ENCODE data around the gene CALHM1.

The CALHM1 gene

GRCh38 chr10:103448746-103449145, 10.0 kb downstream of the CALHM1 start:
- TF ChIP-seq CTCF (IDR thresholded peaks at IDR 0.05; ENCODE audit: insufficient read depth, low read length, missing control alignments), result no peak
- CTCF ChIA-PET, result interaction anchor here (0.6 to 6.8 kb wide), 2 partner anchors 36 to 200 kb away, joined by 3 to 84 read pairs; no protein-coding TSS in a partner anchor
- H3K4me3 ChIP-seq (ENCODE audit: low read depth, low read length), result no peak overlapping the region
- POLR2A ChIA-PET, result no interaction called here
- DNase-seq (ENCODE audit: low read depth, low spot score), result peak; percentile 47

- ChIA-PET CTCF (interaction anchor here (0.6 to 1.0 kb wide), 3 partner anchors 28 to 38 kb away, joined by 3 to 4 read pairs (median 3); no protein-coding TSS in a partner anchor), POLR2A (no interaction called here)
- DNase-seq (ENCODE audit: low read depth, low spot score), result no peak
- H3K4me3 ChIP-seq (ENCODE audit: low read depth, low read length), result no peak overlapping the region
- TF ChIP-seq CTCF (IDR thresholded peaks at IDR 0.05; ENCODE audit: insufficient read depth, low read length, missing control alignments), result no peak
Observed at GRCh38 chr10:103447187-103447586, 11.5 kb downstream of the CALHM1 start.

- CTCF ChIA-PET, result interaction anchor here (1.4 to 5.0 kb wide), 3 partner anchors 29 to 37 kb away, joined by 3 to 18 read pairs (median 7); no protein-coding TSS in a partner anchor
- no peak overlapping the region for H3K4me3 ChIP-seq (ENCODE audit: low read depth, low read length)
- DNase-seq (ENCODE audit: low read depth, low spot score), result no peak
- no peak for TF ChIP-seq CTCF (IDR thresholded peaks at IDR 0.05; ENCODE audit: insufficient read depth, low read length, missing control alignments)
- POLR2A ChIA-PET, result no interaction called here
Observed at GRCh38 chr10:103445767-103446567, 12.7 kb downstream of the CALHM1 start.

GRCh38 chr10:103445366-103445765, 13.3 kb downstream of the CALHM1 start:
- DNase-seq (ENCODE audit: low read depth, low spot score), result no peak
- POLR2A ChIA-PET, result no interaction called here
- H3K4me3 ChIP-seq (ENCODE audit: low read depth, low read length), result no peak overlapping the region
- CTCF ChIA-PET, result interaction anchor here (1.4 to 5.0 kb wide), 3 partner anchors 29 to 37 kb away, joined by 3 to 18 read pairs (median 7); no protein-coding TSS in a partner anchor
- no peak for TF ChIP-seq CTCF (IDR thresholded peaks at IDR 0.05; ENCODE audit: insufficient read depth, low read length, missing control alignments)

- POLR2A ChIA-PET, result interaction anchor here (1.1 kb wide), 1 partner anchor 75 kb away, joined by 3 read pairs; no protein-coding TSS in a partner anchor
- no peak for TF ChIP-seq CTCF (IDR thresholded peaks at IDR 0.05; ENCODE audit: insufficient read depth, low read length, missing control alignments)
- DNase-seq (ENCODE audit: low read depth, low spot score), result no peak
- no peak overlapping the region for H3K4me3 ChIP-seq (ENCODE audit: low read depth, low read length)
- CTCF ChIA-PET, result interaction anchor here (1.1 to 5.0 kb wide), 2 partner anchors 28 to 41 kb away, joined by 3 to 18 read pairs; no protein-coding TSS in a partner anchor
Observed at GRCh38 chr10:103444478-103444877, 14.2 kb downstream of the CALHM1 start.

- ChIA-PET POLR2A (no interaction called here), CTCF (interaction anchor here (1.1 to 5.0 kb wide), 3 partner anchors 27 to 42 kb away, joined by 3 to 18 read pairs (median 3); no protein-coding TSS in a partner anchor)
- TF ChIP-seq CTCF (IDR thresholded peaks at IDR 0.05; ENCODE audit: insufficient read depth, low read length, missing control alignments), result no peak
- DNase-seq (ENCODE audit: low read depth, low spot score), result no peak
- no peak overlapping the region for H3K4me3 ChIP-seq (ENCODE audit: low read depth, low read length)
Observed at GRCh38 chr10:103443475-103444185, 15.1 kb downstream of the CALHM1 start.

Measured in AG04449 (cell line).